Adrenal gland (tissue), 12 donors: ENCODE data around the gene RNF7. TPM values are rescaled to one million over a fixed set of nuclear protein-coding genes. Genes with fewer than 3 reads are reported as not detected.

Experiments
- DNase-seq, 7 donors: peaks; one replicate each; pipeline ENCODE4 v3.0.0-alpha.2; 2019 to 2020
- H3K27ac ChIP-seq, 5 donors: fragments of 200-600 bp; sonication (generic) in 4 of 5; 1 replicate in 3 of 5; 2 replicates in 2 of 5; pipeline versions ENCODE4 v1.5.1 to v1.8.0; 2016 to 2020; ENCODE audit warnings: mild to moderate bottlenecking in 1 of 5
- H3K27me3 ChIP-seq: fragments of 200-600 bp; 2 replicates; pipeline ENCODE4 v1.8.0; 2021
- H3K36me3 ChIP-seq, 2 donors: fragments of 200-600 bp; replicated peaks in 1 of 2; 1 replicate in 1 of 2; 2 replicates in 1 of 2; pipeline versions ENCODE4 v1.5.1 to v1.8.0; 2018 to 2022
- H3K4me1 ChIP-seq, 2 donors: fragments of 200-600 bp; replicated peaks in 1 of 2; 1 replicate in 1 of 2; 2 replicates in 1 of 2; pipeline versions ENCODE4 v1.5.1 to v1.8.0; 2018 to 2021
- H3K4me3 ChIP-seq, 4 donors: fragments of 200-600 bp; sonication (generic) in 3 of 4; one replicate each; pipeline ENCODE4 v1.5.1; 2016 to 2018
- H3K9me3 ChIP-seq, 3 donors: fragments of 200-600 bp; sonication (generic) in 1 of 3; replicated peaks in 1 of 3; 1 replicate in 2 of 3; 2 replicates in 1 of 3; pipeline versions ENCODE4 v1.5.1 to v1.8.0; 2016 to 2021
- CTCF ChIP-seq, 6 experiments: fragments of 450-650 bp in 4 of 6; fragments of 200-600 bp in 2 of 6; sonication (generic) in 1 of 6; IDR thresholded peaks; 1 replicate in 5 of 6; 2 replicates in 1 of 6; pipeline versions ENCODE4 v1.5.1 to v1.8.0; 2016 to 2021; ENCODE audit warnings: antibody characterized with exemption in 6 of 6, mild to moderate bottlenecking in 2 of 6, moderate library complexity in 1 of 6
- POLR2A ChIP-seq, 2 donors: fragments of 450-650 bp; IDR thresholded peaks; one replicate each; pipeline ENCODE4 v1.6.1; 2017; ENCODE audit warnings: antibody characterized with exemption in 2 of 2, mild to moderate bottlenecking in 2 of 2, moderate library complexity in 1 of 2
- WGBS, 4 donors: extraction: QIAGEN DNeasy Blood & Tissue Kit in 2 of 4; methylation state at CpG; one replicate each; pipeline versions ENCODE4 v1.1.5 to v1.1.7; 2013 to 2017; 5-methylcytosine and 5-hydroxymethylcytosine counted together
- intact Hi-C, 2 donors: fragments of 100-400 bp; cut with DNase I; formaldehyde crosslinking; loops; one replicate each; pipeline versions ENCODE4 v1.14.1 to v1.15.0; 2022 to 2023
- polyA plus RNA-seq, 3 donors: library from polyadenylated mRNA; stranded (reverse); fragments of 200-250 nt in 2 of 3; fragments of 350-450 nt in 1 of 3; fragmentation: Illumina TruSeq in 1 of 3; extraction: RNeasy Lipid Tissue Mini Kit (QIAGEN cat#74804) in 1 of 3; gene quantifications; one replicate each; pipeline ENCODE4 v1.2.3, GENCODE V29; 2013 to 2014
- total RNA-seq, 9 donors: library from RNA; depleted of rRNA in 4 of 9; stranded (reverse); fragments of >200 nt in 4 of 9; fragments of 120-200 nt in 1 of 9; fragmentation: NEBNext Ultra II Directional in 1 of 9; extraction: Animal tissue kit (Norgen Biotek cat#: 25700) in 1 of 9; gene quantifications; one replicate each; pipeline versions ENCODE4 v1.1.0 to v1.2.4, GENCODE V29; 2013 to 2023
- donor health status: healthy with polysubstance abuse.
- donor health status: Bipolar disorder and iron deficiency.
- donor health status: DM: yes; HTN: yes; CAD: no.
- donor health status: DM: no; HTN: no; CAD: no.
- donor health status: DM: no; HTN: no; CAD: no.
- donor health status: DM: yes; HTN: yes; CAD: no.

The RNF7 gene
- total and polyA plus RNA-seq, 12 donors, result 87.4 to 315 (median 129) TPM

- Histone ChIP-seq H3K9me3 (no peaks in the 10 kb centered on the region), H3K27ac (no peak overlapping the region), H3K27me3 (no peaks in the 10 kb centered on the region), H3K4me1 (no peaks in the 10 kb centered on the region), H3K36me3 (no peaks in the 10 kb centered on the region), H3K4me3 (no peak overlapping the region)
- 86 to 100% (median 94%) methylated on average over 1 of the region's 1 CpG for WGBS, 4 donors
- intact Hi-C loops, result no loop called here
- no peak for DNase-seq
- no peak for TF ChIP-seq CTCF (IDR thresholded peaks at IDR 0.05)
Observed at GRCh38 chr3:141764465-141764864, 26.4 kb downstream of the RNF7 start.

GRCh38 chr3:141764986-141765385 lies 26.9 kb downstream of the RNF7 start:
- intact Hi-C loops, result no loop called here
- no peak overlapping the region for H3K4me3 ChIP-seq
- H3K36me3 ChIP-seq, result no peaks in the 10 kb centered on the region
- H3K27ac ChIP-seq, result no peak overlapping the region
- H3K27me3 ChIP-seq, result no peaks in the 10 kb centered on the region
- no peak for TF ChIP-seq CTCF (IDR thresholded peaks at IDR 0.05)
- no peak for TF ChIP-seq POLR2A (IDR thresholded peaks at IDR 0.05)
- 70 to 78% (median 76%) methylated on average over 2 of the region's 2 CpGs for WGBS, 4 donors
- H3K4me1 ChIP-seq, result no peaks in the 10 kb centered on the region
- H3K9me3 ChIP-seq, result no peaks in the 10 kb centered on the region
- no peak for DNase-seq

- no peak overlapping the region for H3K27ac ChIP-seq
- no peaks in the 10 kb centered on the region for H3K9me3 ChIP-seq
- no peaks in the 10 kb centered on the region for H3K36me3 ChIP-seq
- TF ChIP-seq CTCF (IDR thresholded peaks at IDR 0.05), result no peak
- no peak for TF ChIP-seq POLR2A (IDR thresholded peaks at IDR 0.05)
- DNase-seq, result no peak
- no peak overlapping the region for H3K4me3 ChIP-seq
- no peaks in the 10 kb centered on the region for H3K4me1 ChIP-seq
- no peaks in the 10 kb centered on the region for H3K27me3 ChIP-seq
- intact Hi-C loops, result no loop called here
- WGBS, 4 donors, result 74 to 92% (median 80%) methylated on average over 2 of the region's 2 CpGs
Observed at GRCh38 chr3:141767066-141767465, 29.0 kb downstream of the RNF7 start.

- intact Hi-C loops, result no loop called here
- no peaks in the 10 kb centered on the region for H3K36me3 ChIP-seq
- H3K9me3 ChIP-seq, result no peaks in the 10 kb centered on the region
- H3K27me3 ChIP-seq, result no peaks in the 10 kb centered on the region
- TF ChIP-seq CTCF (IDR thresholded peaks at IDR 0.05), result no peak
- no peak for TF ChIP-seq POLR2A (IDR thresholded peaks at IDR 0.05)
- H3K27ac ChIP-seq, result no peak overlapping the region
- H3K4me3 ChIP-seq, result no peak overlapping the region
- 43 to 67% (median 58%) methylated on average over 6 of the region's 6 CpGs for WGBS, 4 donors
- H3K4me1 ChIP-seq, result no peaks in the 10 kb centered on the region
- peak in 1 of 7 donors; percentile 4 for DNase-seq
Observed at GRCh38 chr3:141769221-141769894, 31.3 kb downstream of the RNF7 start.
